HG03571 (cell line): Measurements from ENCODE around the gene RHOH.
"Not testable (repeated sequence)": the region's sequence is repeated elsewhere in the genome, so short reads cannot be mapped to it uniquely, and the experiment has no call there.

Experiments used
- ATAC-seq: cut with Tn5 transposase; IDR thresholded peaks from one replicate; pipeline ENCODE4 v1.9.1; 2021; ENCODE audit not compliant: unreplicated experiment

RHOH gene

GRCh38 chr4:40290611-40291186 is 93.9 kb downstream of the RHOH start:
- not testable (repeated sequence) for ATAC-seq

GRCh38 chr4:40292313-40292759 is 95.5 kb downstream of the RHOH start:
- no peak for ATAC-seq

- ATAC-seq: no peak
Observed at GRCh38 chr4:40294339-40294738, 97.5 kb downstream of the RHOH start.

GRCh38 chr4:40295030-40295429 is 98.2 kb downstream of the RHOH start:
- not testable (repeated sequence) for ATAC-seq

- ATAC-seq: no peak
Observed at GRCh38 chr4:40295572-40295971, 98.7 kb downstream of the RHOH start.
